ENCODE measurements around the gene CHKB. TPM values are rescaled to one million over a fixed set of nuclear protein-coding genes. Genes with fewer than 3 reads are reported as not detected.
"Not testable (repeated sequence)": the region's sequence is repeated elsewhere in the genome, so short reads cannot be mapped to it uniquely, and the experiment has no call there.

Gene CHKB
- total RNA-seq, 2 experiments from 2014 or later: 55.6 to 60.3 TPM

GRCh38 chr22:50620593-50621355 lies 38.1 kb upstream of the CHKB start:
- intact Hi-C loops (cut with micrococcal nuclease): loop anchor here (2.0 kb wide), 1 partner anchor 82 kb away; no protein-coding TSS in a partner anchor

DNA sequence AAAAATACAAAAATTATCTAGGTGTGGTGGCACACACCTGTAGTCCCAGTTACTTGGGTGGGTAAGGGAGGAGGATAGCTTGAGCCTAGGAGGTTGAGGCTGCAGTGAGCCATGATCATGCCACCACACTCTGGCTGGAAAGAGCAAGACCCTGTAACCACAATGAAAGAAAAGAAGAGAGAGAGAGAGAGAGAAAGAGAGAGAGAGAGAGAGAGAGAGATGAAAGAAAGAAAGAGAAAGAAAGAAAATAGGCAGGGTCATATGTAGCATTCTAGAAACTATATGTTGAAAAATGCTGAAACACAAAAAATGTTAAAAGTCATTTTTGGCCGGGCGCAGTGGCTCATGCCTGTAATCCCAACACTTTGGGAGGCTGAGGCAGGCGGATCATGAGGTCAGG lies 31.6 kb upstream of the CHKB start:
- H3K9me3 Mint-ChIP-seq; intact Hi-C loops (cut with micrococcal nuclease); H3K4me3 Mint-ChIP-seq; H3K4me1 Mint-ChIP-seq (ENCODE audit: low read depth); DNase-seq; CTCF ChIA-PET; ATAC-seq; H3K36me3 Mint-ChIP-seq (ENCODE audit: low read depth); H3K27ac Mint-ChIP-seq: not testable (repeated sequence)
- H3K27me3 Mint-ChIP-seq: peaks cover 11% of the 10 kb centered on the region
- POLR2A ChIA-PET: interaction anchor here (0.6 to 1.2 kb wide), 2 partner anchors 75 to 418 kb away, joined by 4 to 5 read pairs; no protein-coding TSS in a partner anchor

More at GRCh38 chr22:50620593-50621355, 38.1 kb upstream of the CHKB start:
- H3K36me3 Mint-ChIP-seq (ENCODE audit: low read depth): peaks cover 2% of the 10 kb centered on the region
- H3K27me3 Mint-ChIP-seq: no peaks in the 10 kb centered on the region
- DNase-seq (peak; percentile 96), ATAC-seq (peak; percentile 71)
- H3K9me3 Mint-ChIP-seq: no peaks in the 10 kb centered on the region
- peak overlapping the region; percentile 84 for H3K4me3 Mint-ChIP-seq
- TF ChIP-seq, protein P1, sequence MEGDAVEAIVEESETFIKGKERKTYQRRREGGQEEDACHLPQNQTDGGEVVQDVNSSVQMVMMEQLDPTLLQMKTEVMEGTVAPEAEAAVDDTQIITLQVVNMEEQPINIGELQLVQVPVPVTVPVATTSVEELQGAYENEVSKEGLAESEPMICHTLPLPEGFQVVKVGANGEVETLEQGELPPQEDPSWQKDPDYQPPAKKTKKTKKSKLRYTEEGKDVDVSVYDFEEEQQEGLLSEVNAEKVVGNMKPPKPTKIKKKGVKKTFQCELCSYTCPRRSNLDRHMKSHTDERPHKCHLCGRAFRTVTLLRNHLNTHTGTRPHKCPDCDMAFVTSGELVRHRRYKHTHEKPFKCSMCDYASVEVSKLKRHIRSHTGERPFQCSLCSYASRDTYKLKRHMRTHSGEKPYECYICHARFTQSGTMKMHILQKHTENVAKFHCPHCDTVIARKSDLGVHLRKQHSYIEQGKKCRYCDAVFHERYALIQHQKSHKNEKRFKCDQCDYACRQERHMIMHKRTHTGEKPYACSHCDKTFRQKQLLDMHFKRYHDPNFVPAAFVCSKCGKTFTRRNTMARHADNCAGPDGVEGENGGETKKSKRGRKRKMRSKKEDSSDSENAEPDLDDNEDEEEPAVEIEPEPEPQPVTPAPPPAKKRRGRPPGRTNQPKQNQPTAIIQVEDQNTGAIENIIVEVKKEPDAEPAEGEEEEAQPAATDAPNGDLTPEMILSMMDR (IDR thresholded peaks at IDR 0.05): peak; percentile 53
- peaks cover 35% of the 10 kb centered on the region for H3K4me1 Mint-ChIP-seq (ENCODE audit: low read depth)
- H3K27ac Mint-ChIP-seq: peak overlapping the region; percentile 99
- ChIA-PET POLR2A (interaction anchor here (0.6 to 3.3 kb wide), 24 partner anchors 9 to 294 kb away, joined by 3 to 34 read pairs (median 4); partner anchors contain the start of genes CHKB, DENND6B, KLHDC7B and LMF2), CTCF (interaction anchor here (0.7 to 4.6 kb wide), 41 partner anchors 8 to 379 kb away, joined by 3 to 67 read pairs (median 4); partner anchors contain the start of genes HDAC10, NCAPH2, SCO2 and SYCE3)

GRCh38 chr22:50613291-50613981 lies 30.8 kb upstream of the CHKB start:
- ATAC-seq (no peak), DNase-seq (no peak)
- CTCF ChIA-PET: interaction anchor here (1.5 kb wide), 1 partner anchor 88 kb away, joined by 5 read pairs; the partner anchor contains the start of gene SCO2
- H3K4me1 Mint-ChIP-seq (ENCODE audit: low read depth): peaks cover 2% of the 10 kb centered on the region
- H3K9me3 Mint-ChIP-seq: no peaks in the 10 kb centered on the region
- H3K27ac Mint-ChIP-seq: no peak overlapping the region
- TF ChIP-seq, protein P1 (IDR thresholded peaks at IDR 0.05): no peak
- intact Hi-C loops (cut with micrococcal nuclease): no loop called here
- peaks cover 11% of the 10 kb centered on the region for H3K27me3 Mint-ChIP-seq
- H3K4me3 Mint-ChIP-seq: no peak overlapping the region
- no peaks in the 10 kb centered on the region for H3K36me3 Mint-ChIP-seq (ENCODE audit: low read depth)
- POLR2A ChIA-PET: interaction anchor here (0.6 to 1.2 kb wide), 2 partner anchors 74 to 417 kb away, joined by 4 to 5 read pairs; no protein-coding TSS in a partner anchor

DNA sequence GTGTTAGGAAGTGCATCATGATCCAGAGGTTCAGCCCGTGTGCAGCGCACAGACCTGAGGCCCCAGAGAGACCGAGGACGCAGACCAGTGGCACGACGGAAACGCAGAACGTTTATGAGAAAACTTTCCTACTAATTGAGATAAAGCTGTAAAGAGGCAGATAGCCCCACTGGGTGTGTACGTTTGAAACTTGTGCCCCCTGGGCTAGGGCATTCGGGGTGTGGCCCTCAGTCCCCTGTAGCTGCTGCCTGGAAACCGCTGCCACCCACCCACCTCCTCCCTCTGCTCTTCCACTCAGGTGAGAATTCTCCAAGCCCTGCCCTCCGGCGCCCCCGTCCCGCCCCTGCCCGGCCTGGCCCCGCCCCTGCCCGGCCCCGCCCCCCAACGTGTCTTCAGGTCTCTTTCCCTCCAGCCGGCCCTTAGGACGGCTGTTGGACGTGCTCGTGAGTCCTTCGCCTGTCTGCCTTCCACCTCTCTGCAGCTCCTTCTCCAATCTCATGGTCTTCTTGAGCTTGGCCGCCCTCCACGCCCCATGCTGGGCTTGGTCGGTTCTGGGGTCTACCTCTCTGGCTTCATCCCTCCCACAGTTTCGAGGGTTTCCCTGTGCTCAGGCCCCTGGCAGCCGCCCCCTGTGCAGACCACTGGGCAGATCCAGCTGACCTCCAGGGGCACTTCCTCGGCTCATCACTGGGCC lies 30.0 kb upstream of the CHKB start:
- peak; percentile 24 for DNase-seq
- TF ChIP-seq, protein P1 (IDR thresholded peaks at IDR 0.05): no peak
- Mint-ChIP-seq H3K27me3 (peaks cover 14% of the 10 kb centered on the region), H3K27ac (no peak overlapping the region), H3K4me1 (ENCODE audit: low read depth) (no peaks in the 10 kb centered on the region), H3K36me3 (ENCODE audit: low read depth) (no peaks in the 10 kb centered on the region), H3K9me3 (no peaks in the 10 kb centered on the region), H3K4me3 (no peak overlapping the region)
- intact Hi-C loops (cut with micrococcal nuclease): no loop called here
- ATAC-seq: peak; percentile 89
- CTCF ChIA-PET: interaction anchor here (1.0 to 1.5 kb wide), 2 partner anchors 9 to 87 kb away, joined by 5 to 7 read pairs; partner anchors contain the start of gene SCO2
- POLR2A ChIA-PET: interaction anchor here (0.9 kb wide), 1 partner anchor 87 kb away, joined by 3 read pairs; the partner anchor contains the start of gene SCO2

- Mint-ChIP-seq H3K4me3 (no peak overlapping the region), H3K9me3 (no peaks in the 10 kb centered on the region), H3K27me3 (peaks cover 14% of the 10 kb centered on the region), H3K36me3 (ENCODE audit: low read depth) (no peaks in the 10 kb centered on the region), H3K4me1 (ENCODE audit: low read depth) (no peaks in the 10 kb centered on the region), H3K27ac (no peak overlapping the region)
- POLR2A ChIA-PET: interaction anchor here (0.9 kb wide), 1 partner anchor 87 kb away, joined by 3 read pairs; the partner anchor contains the start of gene SCO2
- intact Hi-C loops (cut with micrococcal nuclease): no loop called here
- CTCF ChIA-PET: interaction anchor here (1.0 to 1.5 kb wide), 2 partner anchors 9 to 86 kb away, joined by 5 to 7 read pairs; partner anchors contain the start of gene SCO2
- TF ChIP-seq, protein P1 (IDR thresholded peaks at IDR 0.05): no peak
- no peak for ATAC-seq
- no peak for DNase-seq
Measured at GRCh38 chr22:50612168-50612527, 29.5 kb upstream of the CHKB start.

All from activated CD8-positive, alpha-beta T cell treated with anti-CD3 and anti-CD28 coated beads for 36 hours (primary cell).